Suppressor macrophage treated with lipopolysaccharide for 1 hour (primary cell): ENCODE results near the gene CDH23.

Experiments used
- DNase-seq, 3 donors: peaks; one replicate each; pipeline ENCODE4 v3.0.0-alpha.2; 2020 to 2022

Gene CDH23

GRCh38 chr10:71467569-71468362, 71.0 kb downstream of the CDH23 start:
- no peak for DNase-seq

GRCh38 chr10:71468363-71469094, 71.8 kb downstream of the CDH23 start:
- no peak for DNase-seq

GRCh38 chr10:71471006-71471405, 74.3 kb downstream of the CDH23 start:
- DNase-seq: no peak

- no peak for DNase-seq
Measured at GRCh38 chr10:71471957-71472365, 75.2 kb downstream of the CDH23 start.

GRCh38 chr10:71472466-71472865, 75.7 kb downstream of the CDH23 start:
- DNase-seq: no peak

- DNase-seq: no peak
Measured at GRCh38 chr10:71472912-71473311, 76.2 kb downstream of the CDH23 start.

- no peak for DNase-seq
Measured at GRCh38 chr10:71473671-71474599, 77.2 kb downstream of the CDH23 start.

- no peak for DNase-seq
Measured at GRCh38 chr10:71474702-71475242, 78.1 kb downstream of the CDH23 start.

- DNase-seq: peak; percentile 41 to 61 (median 55)
Measured at GRCh38 chr10:71475243-71475871, 78.6 kb downstream of the CDH23 start.

GRCh38 chr10:71476228-71477011, 79.7 kb downstream of the CDH23 start:
- DNase-seq: peak; percentile 29 to 42 (median 38)

GRCh38 chr10:71478173-71478572, 81.5 kb downstream of the CDH23 start:
- no peak for DNase-seq

GRCh38 chr10:71478813-71479365, 82.2 kb downstream of the CDH23 start:
- no peak for DNase-seq

- DNase-seq: no peak
Measured at GRCh38 chr10:71479831-71480230, 83.1 kb downstream of the CDH23 start.

GRCh38 chr10:71480662-71481061, 83.9 kb downstream of the CDH23 start:
- DNase-seq: no peak

GRCh38 chr10:71481746-71482410, 85.2 kb downstream of the CDH23 start:
- DNase-seq: no peak

- no peak for DNase-seq
Measured at GRCh38 chr10:71482620-71483019, 85.9 kb downstream of the CDH23 start.

- no peak for DNase-seq
Measured at GRCh38 chr10:71483135-71483534, 86.4 kb downstream of the CDH23 start.

- no peak for DNase-seq
Measured at GRCh38 chr10:71483885-71484751, 87.4 kb downstream of the CDH23 start.

GRCh38 chr10:71486484-71487114, 89.9 kb downstream of the CDH23 start:
- peak; percentile 60 to 81 (median 61) for DNase-seq
